ENCODE data around the gene TOR1AIP2. TPM values are rescaled to one million over a fixed set of nuclear protein-coding genes. Genes with fewer than 3 reads are reported as not detected.

TOR1AIP2 gene
- total RNA-seq, 2 experiments from 2014 or later, result 43.5 to 50.1 TPM

Other genes starting within 250 kb of the TOR1AIP2 start
- not detected for gene FAM163A, start 134.5 kb downstream of the TOR1AIP2 start, total RNA-seq
- 10 to 100 TPM; 67.3 to 80.0 TPM for gene TOR1AIP1, start 4.5 kb upstream of the TOR1AIP2 start, total RNA-seq
- 10 to 100 TPM; 50.7 to 61.7 TPM for gene CEP350, start 77.0 kb upstream of the TOR1AIP2 start, total RNA-seq

Data from activated CD8-positive, alpha-beta memory T cell treated with anti-CD3 and anti-CD28 coated beads, Interleukin-2, amount 10 ng/mL, durations not matched to agents 7 days and 5 days (primary cell).